ENCODE measurements around the gene TTC27.

Gene TTC27

DNA sequence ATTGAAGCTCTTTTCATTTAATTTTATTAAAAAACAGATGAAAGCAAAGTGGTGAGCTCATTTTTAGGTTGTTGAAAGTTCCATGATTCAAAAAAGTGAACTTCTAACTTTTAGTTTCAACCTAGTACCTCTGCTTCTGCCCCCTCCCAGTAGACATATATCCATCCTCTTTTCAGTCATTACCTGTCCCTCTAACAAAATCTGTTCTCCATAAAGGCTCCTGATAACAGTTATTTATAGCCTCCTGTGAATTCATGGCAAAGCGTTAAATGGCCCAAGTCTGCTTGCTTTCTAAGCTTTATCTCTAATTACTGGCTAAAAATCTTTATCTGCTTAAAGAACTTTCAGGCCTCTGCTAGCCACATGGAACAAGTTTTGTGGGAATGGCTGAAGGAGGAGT lies 148.1 kb downstream of the TTC27 start:
- ChIA-PET POLR2A (no interaction called here), CTCF (interaction anchor here (0.6 kb wide), 1 partner anchor 594 kb away, joined by 3 read pairs; no protein-coding TSS in a partner anchor)
- DNase-seq (ENCODE audit: extremely low spot score) = no peak
- no peak for TF ChIP-seq HDGF (IDR thresholded peaks at IDR 0.05; ENCODE audit: borderline replicate concordance)
- no peak for TF ChIP-seq ZNF384 (IDR thresholded peaks at IDR 0.05)
- TF ChIP-seq L3MBTL2 (conservative IDR thresholded peaks at IDR 0.05) = no peak
- TF ChIP-seq SP1 (IDR thresholded peaks at IDR 0.05) = no peak
- no peak for TF ChIP-seq TARDBP (IDR thresholded peaks at IDR 0.05)
- no peak for TF ChIP-seq BHLHE40 (IDR thresholded peaks at IDR 0.05; ENCODE audit: borderline replicate concordance)
- TF ChIP-seq CTBP1 (IDR thresholded peaks at IDR 0.05; ENCODE audit: borderline replicate concordance) = no peak
- no peak for TF ChIP-seq SUZ12 (IDR thresholded peaks at IDR 0.05)
- TF ChIP-seq NFRKB (IDR thresholded peaks at IDR 0.05) = no peak
- TF ChIP-seq FOXM1 (IDR thresholded peaks at IDR 0.05; ENCODE audit: borderline replicate concordance) = no peak
- TF ChIP-seq LEF1 (IDR thresholded peaks at IDR 0.05; ENCODE audit: borderline replicate concordance) = no peak
- no peak for TF ChIP-seq FOXA1 (IDR thresholded peaks at IDR 0.05)
- TF ChIP-seq PKNOX1 (IDR thresholded peaks at IDR 0.05) = no peak
- TF ChIP-seq FOXK2 (IDR thresholded peaks at IDR 0.05) = no peak
- TF ChIP-seq ELF4 (IDR thresholded peaks at IDR 0.05) = no peak
- no peak for TF ChIP-seq ARNT (IDR thresholded peaks at IDR 0.05)

GRCh38 chr2:32777714-32778113 lies 149.9 kb downstream of the TTC27 start:
- no peak for DNase-seq (ENCODE audit: extremely low spot score)
- no peak for TF ChIP-seq PKNOX1 (IDR thresholded peaks at IDR 0.05)
- TF ChIP-seq L3MBTL2 (conservative IDR thresholded peaks at IDR 0.05) = no peak
- TF ChIP-seq SUZ12 (IDR thresholded peaks at IDR 0.05) = no peak
- TF ChIP-seq TARDBP (IDR thresholded peaks at IDR 0.05) = no peak
- TF ChIP-seq NFRKB (IDR thresholded peaks at IDR 0.05) = no peak
- TF ChIP-seq LEF1 (IDR thresholded peaks at IDR 0.05; ENCODE audit: borderline replicate concordance) = no peak
- no peak for TF ChIP-seq HDGF (IDR thresholded peaks at IDR 0.05; ENCODE audit: borderline replicate concordance)
- POLR2A ChIA-PET = no interaction called here
- CTCF ChIA-PET = interaction anchor here (0.9 kb wide), 1 partner anchor 603 kb away, joined by 3 read pairs; no protein-coding TSS in a partner anchor

DNA sequence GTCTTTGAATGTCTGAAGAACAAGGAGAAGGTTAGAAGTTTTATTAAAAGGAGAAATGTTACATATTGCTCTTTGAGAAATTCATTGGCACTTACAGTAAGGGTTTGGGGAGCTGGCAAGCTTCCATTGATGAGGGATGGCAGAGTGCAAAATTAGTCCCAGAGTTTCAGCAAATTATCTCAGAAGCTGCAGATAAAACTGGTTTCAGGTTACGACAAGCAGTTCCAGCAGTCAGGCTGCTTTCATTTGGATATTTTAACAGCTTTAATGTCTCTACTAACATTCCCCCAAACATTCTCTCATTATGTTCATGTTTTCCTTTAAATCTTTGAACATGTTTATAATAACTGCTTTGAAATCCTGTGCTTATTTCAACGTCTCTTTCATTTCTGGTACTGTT lies 153.1 kb downstream of the TTC27 start:
- CTCF ChIA-PET = no interaction called here
- POLR2A ChIA-PET = no interaction called here
- no peak for DNase-seq (ENCODE audit: extremely low spot score)
- TF ChIP-seq HDGF (IDR thresholded peaks at IDR 0.05; ENCODE audit: borderline replicate concordance) = no peak
- no peak for TF ChIP-seq PKNOX1 (IDR thresholded peaks at IDR 0.05)

DNA sequence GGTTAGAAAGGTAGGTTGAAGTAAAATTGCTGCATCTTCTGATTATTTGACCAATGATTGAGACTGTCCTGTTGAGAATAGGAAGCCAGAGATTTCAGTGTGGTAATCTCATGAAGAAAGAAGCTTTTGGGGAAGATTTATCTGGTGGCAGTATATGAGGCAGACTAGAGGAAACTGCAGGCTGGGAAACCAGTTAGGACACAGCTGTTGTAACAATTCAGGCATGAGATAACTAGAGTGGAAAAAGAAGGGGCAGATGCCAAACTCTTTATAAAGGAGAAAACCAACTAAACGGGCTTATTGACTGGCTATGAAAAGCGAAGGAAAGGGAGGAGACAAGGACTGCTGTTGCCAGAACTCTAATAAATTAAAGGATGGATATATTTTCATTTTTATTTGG lies 155.6 kb downstream of the TTC27 start:
- no peak for DNase-seq (ENCODE audit: extremely low spot score)
- TF ChIP-seq SUZ12 (IDR thresholded peaks at IDR 0.05) (no peak), SP1 (IDR thresholded peaks at IDR 0.05) (no peak), PKNOX1 (IDR thresholded peaks at IDR 0.05) (no peak), L3MBTL2 (conservative IDR thresholded peaks at IDR 0.05) (no peak), FOXK2 (IDR thresholded peaks at IDR 0.05) (no peak), FOXA1 (IDR thresholded peaks at IDR 0.05) (no peak), FOXM1 (IDR thresholded peaks at IDR 0.05; ENCODE audit: borderline replicate concordance) (no peak), ELF4 (IDR thresholded peaks at IDR 0.05) (no peak), TARDBP (IDR thresholded peaks at IDR 0.05) (no peak), ARNT (IDR thresholded peaks at IDR 0.05) (no peak), NFRKB (IDR thresholded peaks at IDR 0.05) (no peak), BHLHE40 (IDR thresholded peaks at IDR 0.05; ENCODE audit: borderline replicate concordance) (no peak), ZNF384 (IDR thresholded peaks at IDR 0.05) (no peak), LEF1 (IDR thresholded peaks at IDR 0.05; ENCODE audit: borderline replicate concordance) (no peak), HDGF (IDR thresholded peaks at IDR 0.05; ENCODE audit: borderline replicate concordance) (no peak), CTBP1 (IDR thresholded peaks at IDR 0.05; ENCODE audit: borderline replicate concordance) (no peak)
- POLR2A ChIA-PET = interaction anchor here (0.6 kb wide), 1 partner anchor 1118 kb away, joined by 3 read pairs; no protein-coding TSS in a partner anchor
- CTCF ChIA-PET = no interaction called here

GRCh38 chr2:32783933-32784332 lies 156.1 kb downstream of the TTC27 start:
- CTCF ChIA-PET = no interaction called here
- POLR2A ChIA-PET = interaction anchor here (0.6 kb wide), 1 partner anchor 1119 kb away, joined by 3 read pairs; no protein-coding TSS in a partner anchor

More at GRCh38 chr2:32783933-32784332, 156.1 kb downstream of the TTC27 start:
- TF ChIP-seq ZNF384 (IDR thresholded peaks at IDR 0.05) (no peak), HDGF (IDR thresholded peaks at IDR 0.05; ENCODE audit: borderline replicate concordance) (no peak), FOXA1 (IDR thresholded peaks at IDR 0.05) (no peak), NFRKB (IDR thresholded peaks at IDR 0.05) (no peak), LEF1 (IDR thresholded peaks at IDR 0.05; ENCODE audit: borderline replicate concordance) (no peak), FOXM1 (IDR thresholded peaks at IDR 0.05; ENCODE audit: borderline replicate concordance) (no peak), SUZ12 (IDR thresholded peaks at IDR 0.05) (no peak), FOXK2 (IDR thresholded peaks at IDR 0.05) (no peak), ELF4 (IDR thresholded peaks at IDR 0.05) (no peak), BHLHE40 (IDR thresholded peaks at IDR 0.05; ENCODE audit: borderline replicate concordance) (no peak), SP1 (IDR thresholded peaks at IDR 0.05) (no peak), ARNT (IDR thresholded peaks at IDR 0.05) (no peak), CTBP1 (IDR thresholded peaks at IDR 0.05; ENCODE audit: borderline replicate concordance) (no peak), L3MBTL2 (conservative IDR thresholded peaks at IDR 0.05) (no peak), TARDBP (IDR thresholded peaks at IDR 0.05) (no peak)
- no peak for DNase-seq (ENCODE audit: extremely low spot score)

Measured in HEK293T (cell line).